ENCODE measurements around the gene SFMBT1.
"Not testable (repeated sequence)": the region's sequence is repeated elsewhere in the genome, so short reads cannot be mapped to it uniquely, and the experiment has no call there.

Gene SFMBT1

DNA sequence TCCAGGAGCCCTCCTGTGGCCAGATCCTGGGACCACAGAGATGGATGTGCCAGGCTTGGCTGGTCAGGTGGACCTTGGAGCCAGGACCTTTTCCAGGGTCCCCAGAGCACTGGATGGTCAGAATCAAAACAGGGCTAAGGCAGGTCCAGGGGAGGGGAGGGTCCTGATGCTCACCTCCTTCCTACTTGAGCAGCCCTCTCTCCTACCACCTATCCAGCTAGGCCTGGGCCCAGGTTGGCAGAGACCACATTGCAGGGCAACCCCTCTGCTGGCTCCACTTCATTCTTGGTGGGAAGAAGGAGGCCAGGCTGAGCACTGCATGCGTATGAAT, 28.5 kb upstream of the SFMBT1 start:
- DNase-seq (ENCODE audit: extremely low read depth in 1 of 2, low read depth in 1 of 2) = no peak

DNA sequence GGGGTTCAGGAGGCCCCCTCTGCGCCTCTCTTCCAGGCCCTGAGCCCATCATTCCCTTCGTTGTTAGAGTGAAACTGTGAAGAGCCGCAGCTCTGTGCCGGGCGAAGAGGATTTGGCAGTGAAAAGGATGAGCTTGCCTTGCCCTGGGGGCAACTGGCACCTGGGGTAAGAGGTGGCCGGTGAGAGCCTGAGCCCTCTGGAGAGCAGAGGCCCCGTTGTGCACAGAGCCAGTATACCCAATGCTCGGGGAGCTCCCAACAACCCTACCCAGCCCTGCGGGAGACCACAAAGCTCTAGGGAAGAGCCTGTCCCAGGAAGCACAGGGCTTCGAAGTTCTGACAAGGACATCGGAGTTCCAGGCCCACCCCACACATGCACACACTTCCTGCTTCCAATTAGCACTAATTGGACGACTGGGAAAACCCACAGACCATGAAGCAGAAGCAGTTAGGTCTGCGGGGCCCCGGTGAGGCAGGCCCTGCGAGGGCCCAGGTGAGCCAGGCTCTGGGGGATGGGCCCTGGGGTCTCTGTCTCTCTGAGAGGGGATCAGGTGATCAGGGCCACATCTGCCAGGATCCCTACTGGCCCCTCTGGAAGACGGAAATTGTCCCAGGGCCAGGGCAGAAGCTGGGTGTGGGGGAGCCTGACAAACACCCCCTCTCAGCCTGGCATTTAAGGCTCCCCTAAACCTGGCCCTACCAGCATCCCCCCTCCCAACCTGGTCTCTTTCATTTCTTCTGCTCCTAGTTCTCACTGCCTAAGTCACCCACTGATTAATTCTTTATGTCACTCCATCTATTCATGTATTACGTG, 27.9 kb upstream of the SFMBT1 start:
- DNase-seq (ENCODE audit: extremely low read depth in 1 of 2, low read depth in 1 of 2) = no peak

DNA sequence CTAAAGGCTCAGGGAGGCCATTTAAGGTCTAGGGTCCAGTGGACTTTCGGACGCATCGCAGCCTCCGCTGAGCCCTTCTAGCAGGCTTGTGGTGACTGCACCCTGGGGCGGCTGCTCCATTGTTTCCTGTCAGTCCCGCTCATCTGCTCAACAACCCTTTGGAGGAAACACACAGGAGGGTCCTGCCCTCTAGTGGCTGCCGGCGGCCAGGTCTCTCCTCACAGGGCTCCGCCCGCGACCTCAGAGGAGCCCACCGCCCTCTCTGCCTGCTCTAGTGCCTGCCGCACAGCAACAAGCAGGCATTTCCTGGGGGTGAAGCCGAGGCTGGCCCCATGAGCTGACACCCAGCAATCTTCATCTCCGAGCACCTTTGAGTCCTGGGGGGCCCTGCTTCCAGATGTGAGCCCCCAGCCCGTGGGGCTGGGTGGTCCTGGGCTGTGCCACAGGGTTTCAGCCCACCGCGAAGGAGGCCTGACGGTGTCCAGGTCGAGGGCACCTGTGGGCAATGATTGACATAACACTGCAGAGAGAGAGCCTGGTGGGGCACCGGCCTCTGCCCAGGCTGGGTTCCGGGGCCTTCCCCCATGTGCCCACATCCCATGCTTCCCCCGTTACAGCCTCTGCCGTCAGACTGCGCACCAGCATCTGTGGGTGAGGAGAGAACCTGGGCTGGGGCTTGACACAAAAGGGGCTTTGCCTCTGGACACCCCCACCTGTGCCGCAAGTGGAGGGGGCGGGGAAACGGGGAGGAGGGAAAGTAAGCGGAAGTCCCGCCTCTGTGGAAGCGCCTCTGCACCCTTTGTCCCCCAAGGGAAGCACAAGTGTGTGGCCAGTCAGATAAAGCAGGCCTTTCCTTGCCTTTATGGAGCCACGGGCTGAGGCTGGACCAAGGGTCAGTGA, 27.0 kb upstream of the SFMBT1 start:
- peak; percentile 68 to 80 for DNase-seq (ENCODE audit: extremely low read depth in 1 of 2, low read depth in 1 of 2)

DNA sequence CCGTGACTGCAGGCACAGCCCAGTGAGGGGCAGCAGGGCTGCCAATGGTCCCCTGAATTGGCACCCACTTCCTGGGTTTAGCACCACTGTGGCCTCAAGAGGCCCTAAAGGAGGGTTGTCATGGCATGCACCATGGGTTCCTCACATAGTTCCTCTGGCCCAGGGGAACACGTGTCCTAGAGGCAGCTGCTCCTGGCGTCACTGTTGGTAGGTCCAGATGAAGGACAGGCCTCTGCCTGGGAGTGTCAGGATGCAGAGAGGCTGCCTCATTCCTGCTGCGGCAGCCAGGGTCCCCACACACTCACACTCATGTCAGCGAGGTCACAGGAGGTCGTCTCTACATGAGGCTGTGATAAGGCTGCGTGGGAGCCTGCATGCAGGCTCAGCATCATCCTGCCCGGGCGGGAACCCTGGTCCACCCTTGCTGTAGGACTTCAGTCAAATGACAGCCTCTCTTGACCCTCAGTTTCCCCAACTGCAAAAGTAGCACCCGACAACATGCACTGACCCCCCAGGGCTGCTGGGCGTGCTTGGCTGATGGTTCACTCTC, 26.1 kb upstream of the SFMBT1 start:
- DNase-seq (ENCODE audit: extremely low read depth in 1 of 2, low read depth in 1 of 2) = no peak

DNA sequence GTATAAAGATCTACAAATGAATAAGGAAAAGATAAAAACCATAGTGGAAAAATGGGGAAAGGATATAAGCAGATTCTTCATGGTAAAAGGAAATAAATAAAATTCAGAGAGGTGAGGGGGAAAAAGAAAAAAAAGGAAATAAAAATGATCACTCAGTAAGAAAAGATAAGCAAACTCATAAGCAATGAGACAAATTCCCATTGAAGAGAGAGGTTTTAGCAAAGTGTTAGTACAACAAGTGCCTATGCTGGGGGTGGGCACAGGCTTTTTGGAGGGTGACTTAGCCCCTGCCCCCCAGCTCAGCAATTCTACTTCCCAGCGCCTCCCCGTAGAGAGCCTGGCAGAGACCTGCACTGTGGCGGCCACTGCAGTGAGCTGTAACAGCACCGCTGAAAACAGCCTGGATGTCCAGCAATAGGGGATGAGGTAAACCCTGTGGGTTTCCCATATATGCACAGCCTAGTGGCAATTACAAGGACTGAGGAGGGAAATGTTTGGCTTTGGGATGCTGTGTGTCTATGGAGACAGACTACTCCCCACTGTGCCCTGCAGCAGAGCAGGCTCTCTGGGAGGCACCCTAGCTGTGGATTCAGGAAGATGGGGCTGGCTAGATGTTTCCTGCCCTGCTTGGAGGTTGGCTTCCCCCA, 23.7 kb upstream of the SFMBT1 start:
- DNase-seq (ENCODE audit: extremely low read depth in 1 of 2, low read depth in 1 of 2) = no peak

DNA sequence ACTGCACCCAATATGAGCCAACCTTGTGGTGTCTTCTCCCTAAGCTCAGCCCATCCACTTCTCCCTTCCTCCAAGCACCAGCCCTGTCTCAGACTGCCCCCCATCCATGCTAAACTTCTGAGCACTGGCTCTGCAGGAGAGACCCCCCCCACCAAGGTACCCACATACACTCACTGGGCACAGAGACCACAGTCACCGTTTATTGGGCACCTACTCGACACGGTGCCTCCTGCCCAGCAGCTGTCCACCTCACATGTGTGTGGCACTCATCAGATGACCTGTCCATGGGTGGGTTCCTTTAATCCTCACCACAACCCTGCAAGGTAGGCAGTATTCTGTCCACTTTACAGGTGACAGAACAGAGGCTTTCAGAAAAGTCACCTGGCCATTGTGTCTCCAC, 22.3 kb upstream of the SFMBT1 start:
- DNase-seq (ENCODE audit: extremely low read depth in 1 of 2, low read depth in 1 of 2) = no peak

DNA sequence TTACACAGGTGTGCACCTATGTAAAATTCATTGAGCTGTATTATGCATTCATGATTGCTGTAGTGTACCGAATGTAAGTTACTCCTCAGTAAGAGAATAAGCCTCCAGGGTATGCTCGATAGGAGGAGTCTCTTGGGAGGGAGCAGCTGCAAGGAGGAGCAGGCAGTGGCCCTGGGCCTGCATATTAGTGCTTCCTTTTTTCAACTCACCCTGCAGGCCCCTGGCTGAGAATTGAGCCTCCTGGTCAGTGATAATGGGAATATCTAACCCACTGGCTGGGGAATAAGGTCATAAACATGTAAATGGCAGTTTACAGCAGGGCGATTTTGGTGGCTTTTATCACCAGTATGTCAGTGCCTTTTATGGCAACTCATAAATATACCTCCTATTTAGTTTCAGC, 21.7 kb upstream of the SFMBT1 start:
- no peak for DNase-seq (ENCODE audit: extremely low read depth in 1 of 2, low read depth in 1 of 2)

DNA sequence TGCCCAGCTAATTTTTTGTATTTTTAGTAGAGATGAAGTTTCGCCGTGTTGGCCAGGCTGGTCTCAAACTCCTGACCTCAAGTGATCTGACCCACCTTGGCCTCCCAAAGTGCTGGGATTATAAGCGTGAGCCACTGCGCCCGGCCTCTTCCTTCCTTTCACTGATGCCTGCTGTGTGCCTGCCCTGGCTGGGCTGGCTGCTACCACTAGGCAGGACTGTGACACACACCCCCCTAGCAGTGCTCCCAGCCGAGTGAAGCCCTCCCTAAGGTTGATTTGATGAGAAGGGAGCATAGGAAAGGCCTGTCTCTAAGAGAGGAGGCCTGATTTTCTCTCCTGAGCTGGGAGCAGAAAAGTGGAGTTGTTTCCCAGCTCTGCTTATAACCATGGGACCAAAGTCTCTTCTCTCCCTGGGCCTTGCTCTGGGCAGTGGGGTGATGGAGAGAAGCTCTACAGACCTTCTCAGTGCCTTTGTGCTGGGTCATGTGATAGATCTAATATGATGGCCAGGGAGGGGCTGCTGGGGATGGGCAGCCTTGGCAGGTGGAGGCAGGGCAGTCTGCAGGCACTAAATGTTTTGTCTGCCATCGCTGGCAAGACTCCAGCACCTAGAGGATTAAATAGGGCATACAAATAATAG, 20.1 kb upstream of the SFMBT1 start:
- no peak for DNase-seq (ENCODE audit: extremely low read depth in 1 of 2, low read depth in 1 of 2)

DNA sequence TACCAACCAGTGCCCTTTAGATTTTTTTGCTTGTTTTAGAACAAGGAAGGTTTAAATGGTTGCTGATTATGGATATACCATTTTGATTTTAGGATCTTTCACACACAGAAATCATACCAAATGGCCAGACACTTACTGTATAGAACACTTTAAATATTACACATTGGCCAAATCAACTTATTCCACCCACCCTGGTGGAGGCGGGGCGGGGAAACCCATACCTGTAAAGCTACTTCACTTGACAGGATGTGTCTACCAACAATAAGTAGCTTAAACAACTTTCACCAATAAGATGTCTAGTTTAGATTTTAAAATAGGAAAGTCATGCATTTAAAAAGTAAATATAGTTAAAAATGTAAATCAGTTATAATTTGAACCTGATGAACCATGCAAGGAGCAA, 17.0 kb upstream of the SFMBT1 start:
- no peak for DNase-seq (ENCODE audit: extremely low read depth in 1 of 2, low read depth in 1 of 2)

DNA sequence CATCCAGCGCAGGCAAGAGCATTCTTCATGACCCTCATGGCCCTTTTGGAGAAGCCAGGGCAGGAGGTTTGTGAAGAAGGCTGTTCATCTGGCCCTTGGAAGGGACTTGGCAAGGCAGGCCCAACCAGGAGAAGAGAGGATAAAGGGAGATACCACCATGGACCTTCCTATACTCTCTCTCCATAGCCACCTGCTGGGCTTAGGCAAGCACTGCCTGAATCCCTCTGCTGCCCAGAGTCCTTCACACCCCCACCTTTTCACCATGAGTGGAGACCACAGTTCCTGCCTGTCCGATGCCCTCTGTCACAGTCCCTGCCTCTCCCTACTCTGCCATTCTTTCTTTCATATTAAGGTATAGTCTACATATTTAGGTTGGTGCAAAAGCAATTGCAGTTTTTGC, 10.6 kb upstream of the SFMBT1 start:
- DNase-seq (ENCODE audit: extremely low read depth in 1 of 2, low read depth in 1 of 2) = no peak

DNA sequence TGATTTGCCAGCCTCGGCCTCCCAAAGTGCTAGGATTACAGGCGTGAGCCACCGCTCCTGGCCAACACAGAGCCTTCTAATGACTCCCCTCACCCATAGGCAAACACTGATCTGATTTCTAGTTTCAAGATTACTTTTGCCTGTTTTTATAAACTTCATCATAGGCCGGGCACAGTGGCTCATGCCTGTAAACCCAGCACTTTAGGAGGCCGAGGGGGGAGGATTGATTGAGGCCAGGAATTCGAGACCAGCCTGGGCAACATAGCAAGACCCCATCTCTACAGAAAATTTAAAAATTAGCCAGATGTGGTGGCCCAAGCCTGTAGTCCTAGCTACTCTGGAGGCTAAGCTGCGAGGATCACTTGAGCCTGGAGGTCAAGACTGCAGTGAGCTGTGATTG, 8.4 kb upstream of the SFMBT1 start:
- not testable (repeated sequence) for DNase-seq (ENCODE audit: extremely low read depth in 1 of 2, low read depth in 1 of 2)

DNA sequence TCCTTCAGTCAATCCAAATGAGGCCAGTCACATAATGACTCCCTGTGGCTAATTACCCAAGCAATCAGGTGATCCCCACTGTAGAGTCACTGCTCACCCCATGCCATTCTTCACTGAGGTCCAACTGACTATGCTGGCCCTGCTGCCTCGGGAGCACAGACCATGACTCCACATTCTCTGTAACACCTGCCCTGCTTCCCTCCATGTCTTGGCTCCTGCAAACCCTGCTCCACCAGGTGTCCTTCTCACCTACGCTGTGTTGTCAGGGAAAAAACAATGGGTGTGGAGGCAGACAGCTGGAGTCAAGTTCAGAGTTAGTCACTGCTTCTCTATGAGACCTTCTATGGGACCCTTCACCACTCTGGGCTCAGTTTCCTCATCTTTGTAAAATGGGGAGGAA, 6.1 kb upstream of the SFMBT1 start:
- no peak for DNase-seq (ENCODE audit: extremely low read depth in 1 of 2, low read depth in 1 of 2)

DNA sequence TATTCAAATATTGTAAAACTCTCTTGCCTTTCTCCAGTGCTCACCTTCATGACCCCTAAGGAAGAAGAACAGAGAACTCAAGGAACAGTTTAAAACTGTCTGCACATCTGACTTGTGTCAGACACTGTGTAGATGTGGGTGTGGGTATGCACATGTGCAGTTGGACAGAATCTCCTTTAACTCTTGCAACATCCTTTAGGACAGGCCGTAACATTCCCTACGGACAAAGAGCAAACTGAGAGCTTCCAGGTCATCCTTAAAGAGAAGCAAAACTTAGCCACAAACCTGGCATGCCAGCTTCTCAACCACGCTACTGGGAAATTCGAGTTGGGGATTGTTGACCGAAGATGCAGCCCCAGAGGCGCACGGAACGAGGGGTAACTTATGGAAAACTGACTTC, 4.1 kb upstream of the SFMBT1 start:
- no peak for DNase-seq (ENCODE audit: extremely low read depth in 1 of 2, low read depth in 1 of 2)

DNA sequence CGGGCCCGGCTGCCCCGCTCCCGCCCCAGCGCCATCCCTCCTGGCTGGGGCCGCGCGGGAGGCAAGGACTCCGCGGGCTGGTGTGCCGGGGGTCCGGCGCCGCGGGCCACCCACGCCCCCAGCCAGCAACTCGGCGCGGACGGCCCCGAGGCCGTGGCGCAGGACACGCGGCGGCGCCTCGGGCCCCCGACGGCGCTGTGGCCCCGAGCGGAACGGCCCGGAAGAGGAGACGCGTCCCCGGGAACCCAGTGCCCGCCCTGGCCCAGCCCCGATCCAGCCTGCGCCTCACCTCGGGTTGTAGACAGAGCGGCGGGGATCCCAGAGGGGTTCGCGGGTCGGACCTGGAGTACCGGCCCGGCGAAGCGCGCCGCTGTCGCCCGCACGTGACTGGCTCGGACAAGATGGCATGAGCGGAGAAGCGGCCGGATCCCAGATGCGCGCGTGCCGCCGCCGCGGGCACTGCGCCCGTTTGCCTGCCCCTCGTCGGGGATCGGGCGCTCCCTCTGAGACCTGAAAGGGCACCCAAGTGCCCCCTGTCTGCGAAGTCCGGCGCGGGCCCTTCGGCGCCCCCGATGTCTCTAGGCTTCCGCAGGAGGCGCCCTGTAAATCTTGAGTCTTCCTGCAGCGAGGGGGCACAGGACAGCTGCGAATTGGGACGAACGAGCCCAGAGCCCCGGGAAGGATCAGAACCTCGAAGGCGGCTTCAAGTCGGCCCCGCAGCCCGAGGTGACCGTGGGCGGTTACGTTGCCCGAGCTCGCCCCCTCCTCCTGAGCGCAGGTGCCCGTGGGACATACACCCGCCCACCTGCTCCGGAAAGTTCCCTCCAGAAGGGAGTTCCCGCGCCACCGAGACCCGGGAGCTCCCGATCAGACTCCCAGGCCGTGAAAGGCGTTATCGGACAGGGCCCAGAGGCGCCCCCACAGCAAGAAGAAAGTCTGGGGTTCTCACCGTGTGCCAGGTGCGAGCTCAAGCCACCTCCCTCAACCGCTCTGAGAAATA, 598 bp upstream of the SFMBT1 start:
- peak in 1 of 2 donors; percentile 33 for DNase-seq (ENCODE audit: extremely low read depth in 1 of 2, low read depth in 1 of 2)

DNA sequence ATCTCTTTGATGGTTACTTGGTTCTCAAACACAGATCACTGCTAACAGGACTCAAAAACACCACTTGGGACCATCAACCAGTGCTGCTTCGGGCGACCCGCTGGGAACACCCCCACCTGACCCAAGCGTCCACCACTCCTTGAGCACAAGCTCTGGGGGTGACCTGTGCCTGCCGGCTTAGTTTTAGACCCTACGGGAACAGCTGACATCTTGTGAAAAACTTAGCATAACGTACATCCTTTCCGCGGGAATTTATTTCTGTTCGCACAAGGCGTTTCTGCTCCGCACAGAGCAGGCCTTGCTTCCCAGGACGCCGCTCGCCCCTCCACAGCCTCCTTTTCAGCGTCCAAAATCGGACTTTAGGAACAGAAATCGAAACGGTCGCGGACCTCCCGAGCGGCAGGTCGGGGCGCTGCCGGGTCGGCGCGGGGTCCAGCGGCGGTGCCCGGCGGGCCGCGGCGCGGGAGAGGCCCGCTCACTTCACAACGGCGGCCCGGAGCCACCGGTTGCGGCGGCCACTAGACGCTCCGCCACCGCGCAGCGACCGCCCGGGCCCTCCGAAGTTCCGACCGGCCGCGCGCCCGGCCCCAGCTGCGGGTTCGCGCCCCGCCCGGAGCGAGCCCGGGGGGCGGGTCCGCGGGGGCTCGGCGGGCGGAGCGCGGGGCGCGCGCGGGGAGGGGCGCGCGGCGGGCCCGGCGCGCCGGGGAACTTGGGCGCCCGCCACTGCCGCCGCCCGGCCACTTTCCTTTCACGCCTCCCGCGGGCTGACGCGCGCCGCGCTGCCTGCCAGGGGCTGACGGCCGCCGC, 959 bp downstream of the SFMBT1 start:
- peak in 1 of 2 donors; percentile 23 for DNase-seq (ENCODE audit: extremely low read depth in 1 of 2, low read depth in 1 of 2)

DNA sequence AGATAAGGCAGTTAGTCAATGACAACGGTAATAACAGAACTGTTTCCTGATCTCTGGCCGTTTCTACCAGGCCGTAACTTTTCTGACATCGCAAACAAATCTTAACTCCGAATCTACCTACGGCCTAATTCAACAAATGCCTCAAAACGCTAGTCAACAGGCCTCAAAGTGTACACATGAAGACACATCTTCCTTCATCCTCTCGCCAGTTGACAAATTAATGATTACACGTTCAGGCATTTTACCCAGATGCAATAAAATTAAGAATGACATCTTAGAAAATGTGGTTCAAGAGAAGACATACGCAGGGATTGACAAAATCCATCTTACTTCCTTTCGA, 1.5 kb downstream of the SFMBT1 start:
- DNase-seq (ENCODE audit: extremely low read depth in 1 of 2, low read depth in 1 of 2) = no peak

DNA sequence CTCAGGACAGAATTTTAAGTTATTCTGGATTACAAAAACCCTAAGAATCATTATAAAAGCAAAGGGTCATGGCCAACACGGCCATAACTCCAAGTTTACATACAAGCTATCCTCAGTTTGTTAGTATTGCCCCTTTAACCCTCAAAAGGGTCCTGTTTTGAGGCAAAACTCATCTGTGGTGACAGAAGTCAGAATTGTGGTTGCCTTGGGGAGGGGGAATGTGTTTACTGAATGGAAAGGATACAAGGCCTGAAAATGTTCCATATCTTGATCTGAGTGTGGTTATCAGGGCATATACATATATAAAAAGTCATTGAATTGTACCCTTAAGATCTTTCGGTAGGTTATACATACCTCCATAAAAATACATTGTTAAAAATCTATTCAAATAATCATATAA, 2.1 kb downstream of the SFMBT1 start:
- DNase-seq (ENCODE audit: extremely low read depth in 1 of 2, low read depth in 1 of 2) = no peak

DNA sequence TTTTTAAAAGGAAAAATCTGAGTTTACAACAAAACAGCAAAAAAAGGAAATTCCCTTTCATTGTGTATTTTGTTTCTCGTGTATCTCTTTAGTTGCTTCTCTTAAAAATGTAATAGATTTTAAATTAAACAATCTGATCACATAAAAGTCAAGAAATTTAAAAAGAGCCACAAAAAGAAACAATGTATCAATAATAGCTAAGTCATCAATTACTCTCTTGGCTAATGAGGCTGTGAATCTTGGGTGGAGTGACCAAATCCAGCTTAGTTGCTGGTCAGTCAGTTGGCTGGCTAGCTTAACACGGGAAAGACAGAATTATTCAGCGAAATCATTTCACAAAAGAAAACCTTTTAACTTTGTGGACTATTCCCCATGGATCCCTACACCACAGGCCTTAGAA, 3.2 kb downstream of the SFMBT1 start:
- no peak for DNase-seq (ENCODE audit: extremely low read depth in 1 of 2, low read depth in 1 of 2)

DNA sequence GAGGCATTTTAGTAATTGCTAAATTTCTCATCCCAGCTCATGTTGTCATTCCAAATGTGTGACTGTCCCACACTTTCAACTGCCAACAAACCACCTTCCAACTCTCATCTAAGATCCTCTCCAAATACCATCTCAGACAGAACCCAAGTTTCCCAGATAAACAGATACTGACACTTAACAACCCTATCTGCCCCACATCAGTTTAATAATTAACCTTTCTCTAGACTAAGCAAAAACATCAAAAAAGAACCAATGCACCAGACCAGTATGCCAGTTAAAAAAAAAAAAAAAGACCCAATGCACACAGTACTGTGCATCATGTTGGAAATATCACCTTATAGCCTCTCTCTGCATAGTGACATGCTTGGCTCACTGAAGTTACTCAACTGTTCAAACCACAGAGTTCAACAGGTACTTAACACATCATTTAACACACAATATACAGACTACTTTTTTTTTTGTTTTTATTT, 5.5 kb downstream of the SFMBT1 start:
- DNase-seq (ENCODE audit: extremely low read depth in 1 of 2, low read depth in 1 of 2) = no peak

Data from stimulated activated CD8-positive, alpha-beta memory T cell treated with anti-CD3 and anti-CD28 coated beads, Interleukin-7, amount 100 ng/mL, for 48 hours (primary cell).